HG03520 (cell line): ENCODE data around the gene CMIP.
A peak's percentile ranks its signal among the peaks of the same experiment; 100 is the strongest.

Experiments
- ATAC-seq: cut with Tn5 transposase; IDR thresholded peaks from one replicate; pipeline ENCODE4 v1.9.1; 2021; ENCODE audit warnings: mild to moderate bottlenecking, moderate library complexity; ENCODE audit not compliant: unreplicated experiment

CMIP gene

DNA sequence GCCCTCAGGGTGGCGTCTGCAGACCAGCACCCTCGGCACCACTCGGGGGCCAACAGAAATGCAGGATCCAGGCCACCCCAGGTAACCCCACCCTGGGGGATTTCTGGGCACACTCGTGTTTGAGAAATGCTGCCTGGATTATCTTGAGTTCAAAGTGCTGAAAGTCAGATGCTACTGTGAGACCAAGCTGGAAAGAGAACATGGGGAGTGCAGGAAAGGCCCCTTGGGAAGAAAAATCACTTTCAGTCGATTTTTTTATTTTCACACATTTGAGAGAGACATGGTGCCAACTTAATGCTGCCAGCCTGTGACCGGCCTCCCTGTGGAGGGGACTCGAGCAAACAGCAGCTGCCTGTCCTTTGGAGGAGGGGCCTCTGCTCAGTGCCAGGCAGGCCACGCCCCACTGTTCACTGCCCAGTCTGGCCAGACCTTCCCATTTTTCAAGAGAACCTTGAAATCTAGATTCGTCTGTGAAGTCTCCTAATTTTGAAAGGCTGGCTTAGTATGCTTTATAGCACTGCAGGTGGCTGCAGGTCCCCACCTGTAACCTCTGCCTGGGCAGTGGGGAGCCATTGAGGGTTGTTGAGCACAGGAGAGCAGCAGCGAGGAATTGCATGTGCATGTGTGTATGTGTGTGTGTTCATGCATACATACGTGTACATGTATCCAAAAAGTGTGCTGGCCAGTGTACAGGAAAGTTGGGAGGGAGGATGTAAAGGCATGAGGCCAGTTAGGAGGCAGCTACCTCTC is 263.8 kb downstream of the CMIP start:
- ATAC-seq = no peak

DNA sequence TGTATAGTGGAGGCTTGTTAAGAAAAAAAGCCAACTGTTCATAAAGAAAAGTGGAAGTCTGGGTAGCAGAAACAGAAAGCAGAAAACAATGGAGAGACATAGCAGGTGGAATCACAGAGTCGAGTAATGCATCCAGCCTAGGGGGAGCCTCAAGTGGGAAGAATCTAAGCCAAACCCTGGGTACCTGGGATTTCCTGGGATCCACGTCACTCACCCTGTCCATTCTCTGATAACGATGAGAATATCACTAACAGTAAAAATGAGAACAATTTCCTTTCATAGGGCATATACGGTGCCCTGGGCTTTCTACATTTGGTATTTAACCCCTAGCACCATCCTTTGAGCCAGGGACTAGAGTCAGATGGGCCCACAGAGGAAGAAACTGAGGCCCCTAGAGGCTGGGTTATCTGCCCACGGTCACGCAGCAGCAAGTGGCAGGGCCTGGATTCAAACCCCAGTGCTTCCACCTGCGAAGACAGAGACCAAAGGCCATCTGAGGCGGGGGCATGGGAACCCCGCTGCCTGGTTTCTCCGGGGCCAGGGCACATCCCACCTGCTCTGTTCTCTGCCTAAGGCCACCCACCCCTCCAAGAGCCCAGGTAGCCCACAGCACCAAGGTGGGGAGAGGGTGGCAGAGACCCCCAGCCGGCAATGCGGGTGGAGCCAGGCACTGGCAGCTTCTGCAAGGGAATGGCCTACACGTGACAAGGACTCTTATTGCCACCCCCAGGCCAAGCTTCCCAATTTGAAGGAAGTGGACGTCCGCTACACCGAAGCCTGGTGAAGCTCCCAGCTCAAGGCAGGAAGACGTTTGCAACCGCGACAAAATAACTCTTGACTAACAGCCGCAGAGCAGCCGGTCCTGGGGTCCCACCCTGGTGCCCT is 264.6 kb downstream of the CMIP start:
- no peak for ATAC-seq

DNA sequence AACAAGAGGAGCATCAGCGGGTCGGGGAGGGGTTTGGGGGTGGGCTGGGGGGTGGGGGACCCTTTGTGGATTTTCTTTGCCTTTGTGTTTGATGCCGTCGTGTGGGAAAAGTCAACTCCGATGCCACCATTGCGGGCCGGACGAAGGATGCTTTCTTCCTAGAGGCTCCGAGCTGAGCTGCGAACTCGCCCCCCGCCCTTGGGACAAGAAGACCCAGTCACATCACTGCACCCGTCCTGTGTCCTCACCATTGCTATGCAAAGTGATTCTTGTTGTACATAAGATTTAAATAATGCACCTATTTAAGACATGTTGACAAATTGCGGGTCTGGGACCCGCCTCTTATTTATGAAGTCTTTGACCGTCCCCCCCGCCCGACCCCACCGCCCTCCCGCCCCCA is 265.4 kb downstream of the CMIP start:
- ATAC-seq = no peak

DNA sequence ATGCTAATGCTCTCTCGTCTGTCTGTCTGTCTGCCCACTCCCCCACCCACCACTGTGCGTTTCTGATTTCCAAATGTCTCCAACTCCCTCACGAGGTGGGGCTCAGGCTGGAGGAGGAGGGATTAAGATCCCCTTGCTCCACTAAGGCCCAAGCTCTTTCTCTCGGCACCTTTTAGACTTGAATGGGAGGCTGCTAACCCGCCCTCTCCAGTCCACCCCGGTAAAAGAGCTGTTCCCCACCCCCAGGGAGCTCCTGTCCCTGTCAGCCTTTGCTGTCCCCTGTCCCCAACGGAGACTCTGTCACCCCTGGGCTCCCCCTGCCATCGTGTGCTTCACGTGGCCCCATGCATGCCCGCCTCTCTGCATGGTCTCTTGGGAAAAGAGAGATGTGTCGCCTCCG is 266.0 kb downstream of the CMIP start:
- no peak for ATAC-seq

DNA sequence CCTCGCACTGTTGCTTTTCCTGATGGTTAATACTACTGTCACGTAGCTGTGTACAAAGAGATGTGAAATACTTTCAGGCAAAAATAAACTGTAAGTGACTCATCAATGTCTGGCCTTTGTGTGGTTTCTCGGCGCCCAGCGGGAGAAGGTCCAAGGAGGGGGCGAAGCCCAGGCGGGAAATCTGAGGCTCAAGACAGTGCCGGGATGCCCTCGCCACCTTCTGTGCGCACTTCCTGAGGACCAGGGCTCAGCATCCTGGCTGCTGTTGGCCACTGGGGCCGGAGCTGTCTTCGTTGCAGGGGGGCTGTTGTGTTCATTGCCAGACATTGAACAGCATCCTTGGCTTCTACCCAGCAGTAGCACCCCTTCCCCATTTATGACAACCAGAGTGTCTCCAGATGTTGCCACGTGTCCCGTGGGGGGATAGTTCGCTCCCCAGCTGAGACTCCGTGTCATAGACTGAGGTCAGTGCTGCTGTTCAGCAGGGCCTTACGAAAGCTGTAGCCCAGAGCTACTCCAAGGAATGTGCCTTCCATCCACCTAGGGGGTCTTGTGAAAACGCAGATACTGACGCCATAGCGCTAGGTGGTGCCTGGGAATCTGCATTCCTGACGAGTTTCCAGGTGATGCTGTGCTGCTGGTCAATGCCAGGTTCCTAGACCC is 267.2 kb downstream of the CMIP start:
- no peak for ATAC-seq

DNA sequence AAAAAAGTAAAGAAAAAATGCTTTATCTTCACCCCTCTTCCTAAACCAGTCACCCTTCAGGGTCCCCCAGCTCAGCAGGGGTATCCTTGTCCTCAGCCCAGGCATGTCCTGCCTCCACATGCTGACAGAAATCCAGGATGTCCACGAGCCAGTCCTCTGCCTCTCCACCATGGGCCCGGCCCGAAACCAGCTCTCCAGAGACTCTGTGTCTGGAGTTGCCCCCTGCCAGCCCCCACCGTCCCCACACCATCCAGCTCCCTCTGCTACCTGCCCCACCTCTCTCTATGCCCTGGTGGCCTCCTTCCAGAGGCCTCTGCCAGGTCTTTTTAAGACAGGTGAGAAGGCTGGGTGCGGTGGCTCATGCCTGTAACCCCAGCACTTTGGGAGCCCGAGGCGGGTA is 268.1 kb downstream of the CMIP start:
- ATAC-seq = no peak

DNA sequence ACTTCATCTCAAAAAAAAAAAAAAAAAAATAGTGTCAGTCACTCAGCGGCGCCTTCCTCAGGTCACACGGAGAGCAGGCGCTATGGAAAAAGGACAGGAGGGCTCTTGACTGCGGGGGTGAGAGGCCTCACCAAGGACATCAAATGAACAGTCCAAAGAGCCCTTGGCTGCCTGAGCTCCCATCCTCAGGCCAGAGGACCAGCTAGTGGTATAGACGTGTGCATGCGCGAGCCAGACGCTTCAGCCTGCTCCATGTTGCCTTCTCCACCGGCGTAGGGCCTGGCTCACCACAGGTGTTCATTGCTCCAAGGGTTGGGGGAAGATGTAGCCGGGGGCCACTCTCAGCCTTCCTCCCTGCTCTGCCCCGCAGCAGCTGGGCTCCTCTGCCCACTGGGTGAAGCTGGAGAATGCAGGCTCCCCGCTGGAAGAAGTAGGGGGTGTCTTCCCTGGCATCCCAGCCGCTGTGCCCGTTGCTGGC is 268.7 kb downstream of the CMIP start:
- no peak for ATAC-seq

DNA sequence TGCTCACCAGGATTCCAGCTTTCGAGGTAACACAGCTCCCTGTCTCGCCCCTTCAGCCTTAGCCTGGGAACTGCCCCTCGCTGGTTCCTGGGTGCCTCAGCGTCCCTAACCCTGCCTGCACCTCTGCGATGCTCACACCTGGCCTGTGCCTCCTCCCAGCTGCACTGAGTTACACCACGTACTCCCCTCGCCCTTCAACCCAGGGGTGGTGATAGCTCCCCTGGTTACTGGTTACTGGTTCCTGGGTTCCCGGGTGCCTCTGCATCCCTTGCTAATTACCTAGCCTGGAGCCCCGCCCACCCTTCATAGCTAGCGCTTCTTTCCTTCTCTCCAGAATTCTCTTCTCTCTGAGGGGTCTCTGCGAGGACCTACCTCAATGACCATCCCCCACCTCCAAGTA is 269.2 kb downstream of the CMIP start:
- ATAC-seq = no peak

DNA sequence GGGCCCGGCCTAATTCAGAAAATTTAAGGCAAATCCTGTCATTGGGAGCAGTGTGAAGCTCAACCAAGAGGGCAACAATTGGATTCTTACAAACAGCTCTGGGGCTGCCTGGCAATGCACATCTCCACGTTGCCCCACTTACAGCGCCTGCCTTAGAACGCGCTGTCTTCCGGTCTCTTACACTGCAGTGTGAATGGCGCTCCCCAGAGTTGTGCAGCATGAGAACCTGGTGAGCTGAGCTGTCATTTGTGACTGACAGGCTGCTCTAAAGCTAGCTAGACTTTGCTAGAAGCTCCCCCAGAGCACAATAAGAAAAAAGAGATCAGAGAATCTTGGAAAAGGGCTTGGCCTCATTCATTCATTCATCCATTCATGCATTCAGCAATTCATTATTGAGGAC is 270.0 kb downstream of the CMIP start:
- no peak for ATAC-seq

DNA sequence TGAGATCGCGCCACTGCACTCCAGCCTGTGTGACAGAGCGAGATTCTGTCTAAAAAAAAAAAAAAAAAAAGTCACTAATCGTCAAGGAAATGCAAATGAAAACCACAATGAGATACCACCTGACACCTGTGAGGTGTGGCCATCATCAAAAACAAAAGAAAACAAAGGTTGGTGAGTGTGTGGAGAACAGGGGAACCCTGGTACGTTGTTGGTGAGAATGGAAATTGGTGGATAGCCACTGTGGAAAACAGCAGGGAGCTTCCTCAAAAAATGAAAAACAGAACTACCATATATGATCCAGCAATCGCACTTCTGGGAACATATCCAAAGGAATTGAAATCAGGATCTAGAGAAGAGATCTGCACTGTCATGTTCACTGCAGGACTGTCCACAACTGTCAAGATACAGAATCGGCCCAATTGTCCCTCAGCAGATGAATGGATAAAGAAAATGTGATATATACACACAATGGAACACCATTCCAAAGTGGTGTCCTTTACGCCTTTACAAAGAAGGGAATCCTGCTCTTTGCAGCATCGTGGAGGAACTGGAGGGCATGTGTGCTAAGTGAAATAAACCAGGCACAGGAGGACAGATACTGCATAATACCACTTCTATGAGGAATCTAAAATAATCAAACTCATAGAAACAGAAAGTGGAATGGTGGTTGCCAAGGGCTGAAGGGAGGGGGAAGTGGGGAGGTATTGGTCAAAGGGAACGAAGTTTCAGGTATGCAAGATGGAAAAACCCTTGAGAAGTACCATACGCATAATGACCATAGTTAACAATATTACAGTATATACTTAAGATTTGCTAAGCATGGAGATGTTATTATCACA is 271.0 kb downstream of the CMIP start:
- peak; percentile 49 for ATAC-seq

DNA sequence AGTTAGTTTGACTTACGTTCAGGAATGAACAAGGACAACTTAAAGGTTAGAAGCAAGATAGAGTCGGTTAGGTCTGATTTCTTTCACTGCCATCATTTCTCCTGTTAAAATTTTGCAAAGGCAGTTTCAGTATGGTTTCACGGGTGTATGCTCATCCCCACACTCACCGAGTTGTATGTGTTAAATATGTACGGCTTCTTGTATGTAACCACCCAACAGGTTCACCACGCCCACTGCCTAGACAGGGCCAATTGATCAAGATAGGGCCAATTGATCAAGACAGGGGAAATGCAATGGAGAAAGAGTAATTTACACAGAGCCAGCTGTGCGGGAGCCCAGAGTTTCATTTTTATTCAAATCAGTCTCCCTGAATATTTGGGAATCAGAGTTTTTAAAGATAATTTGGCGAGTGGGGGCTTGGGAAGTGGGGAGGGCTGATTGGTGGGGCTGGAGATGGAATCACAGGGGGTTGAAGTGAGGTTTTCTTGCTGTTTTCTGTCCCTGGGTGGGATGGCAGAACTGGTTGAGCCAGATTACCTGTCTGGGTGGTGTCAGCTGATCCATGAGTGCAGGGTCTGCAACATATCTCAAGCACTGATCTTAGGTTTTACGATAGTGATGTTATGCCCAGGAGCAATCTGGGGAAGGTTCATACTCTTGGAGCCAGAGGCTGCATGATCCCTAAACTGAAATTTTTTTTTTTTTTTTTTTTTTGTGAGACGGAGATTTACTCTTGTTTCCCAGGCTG is 272.0 kb downstream of the CMIP start:
- ATAC-seq = peak; percentile 55

DNA sequence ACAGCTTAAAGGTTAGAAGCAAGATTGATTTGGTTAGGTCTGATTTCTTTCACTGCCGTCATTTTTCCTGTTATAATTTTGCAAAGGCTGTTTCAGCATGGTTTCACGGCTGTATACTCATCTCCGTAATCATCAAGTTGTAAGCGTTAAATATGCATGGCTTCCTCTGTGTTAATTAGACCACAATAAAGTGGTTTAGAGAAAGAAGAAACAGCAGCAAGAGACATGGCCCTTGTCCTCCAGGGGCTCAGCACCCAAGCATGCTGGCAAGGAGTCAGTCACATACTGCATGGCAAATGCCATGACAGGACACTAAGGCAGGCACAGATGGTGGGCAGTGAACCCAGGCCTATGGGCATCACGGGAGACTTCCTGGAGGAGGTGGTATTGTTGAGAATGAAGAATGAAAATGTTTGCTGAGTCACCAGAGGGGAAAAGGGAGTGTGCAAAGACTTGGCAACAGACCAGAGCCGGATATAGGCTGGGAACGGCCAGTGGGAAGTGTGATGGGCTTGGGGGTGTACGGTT is 273.1 kb downstream of the CMIP start:
- no peak for ATAC-seq

DNA sequence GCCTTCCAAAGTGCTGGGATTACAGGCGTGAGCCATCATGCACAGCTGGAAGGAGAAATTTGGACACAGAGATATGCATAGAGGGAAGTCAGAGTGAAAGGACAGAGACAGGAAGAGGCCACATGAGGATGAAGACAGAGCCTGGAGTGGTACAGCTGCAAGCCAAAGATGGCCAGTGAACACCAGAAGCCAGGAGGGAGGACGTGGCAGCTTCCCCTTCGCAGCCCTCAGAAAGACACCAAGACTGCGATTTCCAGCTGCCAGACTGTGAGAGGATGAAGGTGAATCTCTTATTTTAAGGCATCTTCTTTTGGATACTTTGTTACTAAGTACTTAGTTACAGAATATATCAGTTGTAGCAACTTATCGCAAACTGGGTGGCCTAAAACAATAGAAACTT is 274.0 kb downstream of the CMIP start:
- ATAC-seq = no peak

DNA sequence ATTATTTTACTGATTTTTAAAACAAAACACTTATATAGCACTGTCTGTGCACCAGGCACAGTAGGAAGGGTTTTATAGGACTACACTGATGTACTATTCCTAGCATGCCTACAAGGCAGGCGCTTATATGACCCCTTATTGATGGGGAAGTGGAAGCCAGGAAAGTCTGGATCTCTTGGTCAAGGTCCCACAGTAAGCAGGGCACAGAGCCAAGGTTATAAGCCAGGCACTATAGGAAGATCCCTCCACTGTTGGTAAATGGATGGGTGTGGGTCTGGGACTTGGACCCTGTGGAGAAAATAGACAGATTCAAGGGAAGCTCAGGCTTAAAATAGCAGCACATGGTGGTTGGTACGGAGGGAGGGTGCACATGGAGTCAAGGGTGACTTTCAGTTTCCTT is 275.4 kb downstream of the CMIP start:
- no peak for ATAC-seq

DNA sequence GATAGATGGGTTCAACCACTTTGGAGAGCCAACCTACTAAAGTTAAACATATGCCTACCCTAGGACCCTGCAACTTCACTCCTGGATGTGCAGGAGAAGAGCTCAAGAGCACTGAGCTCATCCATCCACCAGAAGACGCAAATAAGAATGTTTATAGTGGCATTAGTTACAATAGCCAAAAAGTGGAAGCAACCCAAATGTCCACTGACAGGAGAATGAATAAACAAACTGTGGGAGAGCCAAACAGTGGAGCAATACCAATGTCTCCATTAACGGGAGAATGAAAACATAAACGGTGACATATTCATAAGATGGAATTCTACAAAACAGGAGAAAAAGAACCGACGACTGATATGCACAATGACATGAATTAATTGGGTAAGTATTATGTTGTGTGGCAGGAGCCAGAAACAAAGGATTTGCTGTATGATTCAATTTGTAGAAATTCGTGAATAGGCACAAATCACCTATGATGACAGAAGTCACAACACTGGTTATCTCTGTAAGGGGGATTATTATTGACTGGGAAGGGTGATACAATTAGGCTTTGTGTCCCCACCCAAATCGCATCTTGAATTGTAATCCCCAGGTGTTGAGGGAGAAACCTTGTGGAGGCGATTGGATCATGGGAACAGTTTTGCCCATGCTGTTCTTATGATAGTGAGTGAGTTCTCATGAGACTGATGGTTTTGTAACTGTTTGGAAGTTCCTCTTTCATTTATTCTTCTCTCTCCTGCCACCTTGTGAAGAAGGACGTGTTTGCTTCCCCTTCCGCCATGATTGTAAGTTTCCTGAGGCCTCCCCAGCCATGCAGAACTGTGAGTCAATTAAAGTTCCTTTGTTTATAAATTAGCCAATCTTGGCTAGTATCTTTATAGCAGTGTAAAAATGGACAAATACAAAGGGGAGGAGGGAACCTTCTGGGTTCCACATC is 276.6 kb downstream of the CMIP start:
- ATAC-seq = no peak

DNA sequence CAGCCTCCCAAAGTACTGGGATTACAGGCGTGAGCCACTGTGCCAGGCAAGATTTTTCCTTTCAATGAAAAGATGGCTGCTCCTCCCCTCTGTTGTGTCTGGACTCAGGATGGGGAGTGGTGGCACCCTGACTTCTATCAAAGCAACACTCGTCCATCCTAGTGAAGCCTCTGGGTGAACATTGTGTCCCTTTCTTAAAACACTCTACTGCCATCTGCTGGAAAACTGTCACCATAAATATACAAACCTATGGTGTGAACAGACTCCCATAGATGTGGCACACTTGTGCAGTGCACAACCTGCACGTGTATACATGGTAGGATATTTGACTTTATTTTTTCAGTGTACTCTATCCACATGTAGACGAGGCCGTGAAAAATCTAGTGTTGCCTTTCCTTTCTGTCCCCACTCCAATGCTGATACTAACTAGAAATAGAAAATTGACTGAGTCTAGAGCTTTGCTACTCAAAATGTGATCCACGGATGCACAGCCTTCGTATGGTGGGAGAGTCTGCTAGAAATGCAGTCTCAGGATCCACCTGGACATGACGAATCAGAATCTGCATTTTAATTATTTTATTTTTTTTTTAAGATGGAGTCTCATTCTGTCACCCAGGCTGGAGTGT is 278.6 kb downstream of the CMIP start:
- ATAC-seq = peak; percentile 73

DNA sequence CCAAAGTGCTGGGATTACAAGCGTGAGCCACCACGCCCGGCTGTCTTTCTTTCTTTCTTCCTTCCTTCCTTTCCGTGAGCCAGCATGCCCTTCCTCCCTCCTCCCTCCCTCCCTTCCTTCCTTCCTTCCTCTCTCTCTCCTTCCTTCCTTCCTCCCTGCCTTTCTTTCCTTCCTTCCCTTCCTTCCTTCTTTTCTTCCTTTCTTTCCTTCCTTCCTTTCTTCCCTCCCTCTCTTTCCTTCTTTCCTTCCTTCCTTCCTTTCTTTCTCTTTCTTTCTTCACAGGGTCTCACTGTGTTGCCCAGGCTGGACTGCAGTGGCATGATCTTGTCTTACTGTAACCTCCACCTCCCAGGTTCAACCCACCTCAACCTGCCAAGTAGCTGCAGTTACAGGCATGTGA is 283.8 kb downstream of the CMIP start:
- no peak for ATAC-seq

DNA sequence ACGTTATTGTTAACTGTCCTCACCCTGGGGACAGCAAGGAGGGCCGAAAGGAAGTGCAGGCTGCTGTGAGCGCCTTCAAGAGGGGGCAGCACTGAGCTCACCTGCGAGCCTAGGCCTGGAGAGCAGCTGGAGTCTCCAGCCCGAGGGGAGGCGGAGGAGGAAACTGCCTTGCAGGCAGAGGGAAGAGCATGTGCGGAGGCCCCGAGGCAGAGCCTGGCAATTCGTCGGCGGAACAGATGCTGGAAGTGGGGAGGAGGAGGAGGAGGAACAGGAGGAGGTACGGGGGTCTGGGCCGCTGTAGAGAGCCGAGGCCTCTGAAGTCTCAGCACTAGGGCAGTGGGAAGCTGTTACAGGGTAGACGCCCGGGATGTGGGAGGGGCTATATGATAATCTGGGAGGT is 284.8 kb downstream of the CMIP start:
- no peak for ATAC-seq
